Epithelial cell of proximal tubule (primary cell): Measurements from ENCODE around the gene IL20. TPM values are rescaled to one million over a fixed set of nuclear protein-coding genes. Genes with fewer than 3 reads are reported as not detected.

Source experiments
- DNase-seq: peaks from one replicate; pipeline ENCODE4 v3.0.0-alpha.2; 2011; ENCODE audit warnings: low read depth
- H3K4me3 ChIP-seq: 2 replicates; pipeline ENCODE4 v1.5.1; 2011; ENCODE audit warnings: low read depth, mild to moderate bottlenecking, low read length
- total RNA-seq: library from RNA; depleted of rRNA; stranded (reverse); fragments of >200 nt; gene quantifications from 2 replicates; pipeline ENCODE4 v1.2.3, GENCODE V29; 2015
- TF ChIP-seq, protein P1 (sequence below): conservative IDR thresholded peaks from 2 replicates; pipeline ENCODE4 v1.5.1; 2012; ENCODE audit warnings: low read depth, mild to moderate bottlenecking, low read length

IL20 gene, protein sequence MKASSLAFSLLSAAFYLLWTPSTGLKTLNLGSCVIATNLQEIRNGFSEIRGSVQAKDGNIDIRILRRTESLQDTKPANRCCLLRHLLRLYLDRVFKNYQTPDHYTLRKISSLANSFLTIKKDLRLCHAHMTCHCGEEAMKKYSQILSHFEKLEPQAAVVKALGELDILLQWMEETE
- not detected in 2 replicates for total RNA-seq

DNA sequence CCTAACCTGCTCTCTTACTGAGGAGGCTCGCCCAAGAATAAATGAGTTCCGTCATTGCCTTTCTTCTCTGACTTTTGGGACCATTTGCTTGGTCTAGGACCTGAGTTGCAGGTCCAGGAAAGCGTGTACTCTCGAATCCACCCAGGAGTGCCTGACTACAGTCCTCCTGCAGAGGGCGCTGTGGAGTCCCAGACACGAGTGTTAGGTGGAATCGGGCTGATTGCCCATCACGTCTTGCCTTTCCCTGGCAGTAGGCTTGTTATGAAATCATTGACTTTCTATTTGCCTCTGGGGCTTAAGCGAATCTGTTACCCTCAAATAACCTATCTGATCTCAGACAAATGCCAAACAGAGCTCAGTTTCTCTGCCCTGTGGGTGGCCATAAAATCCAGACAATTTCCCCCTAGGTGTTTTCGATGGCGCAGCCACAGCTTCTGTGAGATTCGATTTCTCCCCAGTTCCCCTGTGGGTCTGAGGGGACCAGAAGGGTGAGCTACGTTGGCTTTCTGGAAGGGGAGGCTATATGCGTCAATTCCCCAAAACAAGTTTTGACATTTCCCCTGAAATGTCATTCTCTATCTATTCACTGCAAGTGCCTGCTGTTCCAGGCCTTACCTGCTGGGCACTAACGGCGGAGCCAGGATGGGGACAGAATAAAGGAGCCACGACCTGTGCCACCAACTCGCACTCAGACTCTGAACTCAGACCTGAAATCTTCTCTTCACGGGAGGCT, at the start of gene IL20:
Gene IL20, plus strand, starts transcription at position 685 of the 733 bp plus-strand sequence. CDS start 230 bp downstream, outside the sequence.
- TF ChIP-seq, protein P1, sequence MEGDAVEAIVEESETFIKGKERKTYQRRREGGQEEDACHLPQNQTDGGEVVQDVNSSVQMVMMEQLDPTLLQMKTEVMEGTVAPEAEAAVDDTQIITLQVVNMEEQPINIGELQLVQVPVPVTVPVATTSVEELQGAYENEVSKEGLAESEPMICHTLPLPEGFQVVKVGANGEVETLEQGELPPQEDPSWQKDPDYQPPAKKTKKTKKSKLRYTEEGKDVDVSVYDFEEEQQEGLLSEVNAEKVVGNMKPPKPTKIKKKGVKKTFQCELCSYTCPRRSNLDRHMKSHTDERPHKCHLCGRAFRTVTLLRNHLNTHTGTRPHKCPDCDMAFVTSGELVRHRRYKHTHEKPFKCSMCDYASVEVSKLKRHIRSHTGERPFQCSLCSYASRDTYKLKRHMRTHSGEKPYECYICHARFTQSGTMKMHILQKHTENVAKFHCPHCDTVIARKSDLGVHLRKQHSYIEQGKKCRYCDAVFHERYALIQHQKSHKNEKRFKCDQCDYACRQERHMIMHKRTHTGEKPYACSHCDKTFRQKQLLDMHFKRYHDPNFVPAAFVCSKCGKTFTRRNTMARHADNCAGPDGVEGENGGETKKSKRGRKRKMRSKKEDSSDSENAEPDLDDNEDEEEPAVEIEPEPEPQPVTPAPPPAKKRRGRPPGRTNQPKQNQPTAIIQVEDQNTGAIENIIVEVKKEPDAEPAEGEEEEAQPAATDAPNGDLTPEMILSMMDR: peak; percentile 98
- H3K4me3 ChIP-seq: no peak within 1 kb of the TSS
- DNase-seq: no peak

DNA sequence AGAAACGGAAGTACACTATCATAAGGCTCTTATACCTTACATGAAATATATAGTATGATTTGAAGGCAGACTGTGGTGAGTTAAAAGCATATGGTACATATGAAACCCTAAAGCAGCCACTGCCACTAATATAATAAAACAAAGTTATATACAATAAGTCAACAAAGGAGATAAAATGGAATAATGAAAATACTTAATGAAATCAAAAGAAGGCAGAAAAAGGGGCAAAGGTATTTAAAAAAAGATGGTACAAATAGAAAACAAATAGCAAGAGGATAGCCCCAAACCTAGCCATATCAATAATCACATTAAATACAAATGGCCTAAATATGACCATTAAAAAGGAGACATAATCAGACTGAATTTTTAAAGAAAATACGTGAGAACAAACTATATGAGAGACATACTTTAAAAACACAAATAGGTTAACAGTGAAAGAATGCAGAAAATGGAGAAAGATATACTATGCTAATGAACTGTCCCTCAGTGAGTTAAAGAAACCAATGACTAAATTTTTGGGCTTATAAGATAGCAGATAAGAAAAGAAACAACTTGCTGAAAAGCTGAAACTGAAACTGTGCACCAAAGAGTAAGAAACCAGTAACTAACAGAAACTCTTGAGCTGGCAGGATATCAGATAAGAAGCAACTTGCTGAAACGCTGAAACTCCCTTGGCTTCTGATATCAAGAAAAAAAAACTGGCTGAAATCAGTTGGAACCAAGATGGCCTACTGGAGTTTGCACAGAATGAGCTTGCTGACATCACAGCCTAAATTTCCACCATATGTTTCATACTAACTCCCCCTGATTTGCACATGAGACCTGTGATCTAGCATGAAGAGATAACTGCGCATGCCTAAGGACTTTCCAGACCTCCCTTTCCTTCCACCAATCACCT, 48.8 kb upstream of the IL20 start:
- H3K4me3 ChIP-seq: no peak overlapping the region
- TF ChIP-seq, protein P1: no peak
- no peak for DNase-seq

DNA sequence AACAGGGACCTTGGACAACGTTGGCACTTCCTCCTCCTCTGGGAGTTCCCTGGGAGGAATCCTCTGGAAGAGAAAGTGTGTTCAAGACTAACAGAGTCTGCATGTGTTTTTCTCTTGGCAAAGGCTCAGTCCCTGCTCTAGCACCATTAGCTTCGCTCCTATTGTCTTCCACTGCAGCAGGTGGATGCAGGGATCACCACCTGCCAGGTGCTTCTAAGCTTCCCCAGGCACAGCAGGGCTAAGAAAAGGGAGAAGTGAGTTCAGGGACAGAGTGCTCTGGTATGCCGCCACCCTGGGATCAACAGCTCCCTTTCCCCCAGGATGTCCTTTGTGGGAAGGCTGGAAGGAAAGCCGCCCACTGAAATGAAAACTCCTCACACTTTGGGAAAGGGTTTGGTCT, 43.9 kb upstream of the IL20 start:
- DNase-seq: no peak
- TF ChIP-seq, protein P1: no peak
- no peak overlapping the region for H3K4me3 ChIP-seq

DNA sequence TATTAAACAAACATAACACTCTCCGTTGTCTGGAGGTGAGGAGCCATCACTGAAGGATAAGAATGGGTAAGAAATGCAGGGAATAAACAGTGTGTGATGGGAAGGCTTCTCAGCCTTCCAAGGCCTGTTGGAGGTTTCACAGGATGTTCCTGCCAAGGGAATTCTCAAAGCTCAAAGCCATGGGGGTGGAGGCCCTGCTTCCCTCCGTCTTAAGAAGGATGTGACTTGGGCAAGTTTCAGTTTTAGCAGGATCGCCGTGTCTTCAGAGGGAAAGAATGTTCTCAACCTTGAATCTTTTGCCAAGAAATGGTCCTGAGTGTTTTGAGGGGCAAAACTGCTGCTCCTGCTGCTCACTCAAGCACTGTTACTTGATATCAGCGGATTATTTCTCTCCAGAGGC, 41.7 kb upstream of the IL20 start:
- no peak for DNase-seq
- TF ChIP-seq, protein P1: no peak

DNA sequence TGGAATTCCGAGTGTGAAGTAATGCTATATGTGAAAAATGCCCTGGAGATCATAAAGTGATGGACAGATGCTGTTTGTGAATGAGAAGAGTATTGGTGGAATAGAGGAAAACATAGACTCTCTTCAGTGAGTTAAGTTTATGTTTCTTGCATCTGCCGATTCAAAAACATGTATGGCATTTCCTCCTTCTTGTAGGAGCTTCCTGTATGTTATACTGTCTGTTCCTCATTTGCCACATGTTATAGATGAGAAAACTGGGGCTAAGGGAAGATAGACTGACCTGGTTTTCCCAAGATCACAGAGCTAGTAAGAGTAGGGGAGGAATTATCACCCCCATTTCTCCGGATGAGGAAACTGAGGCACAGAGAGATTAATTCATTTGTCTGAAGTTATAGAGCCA, 41.1 kb upstream of the IL20 start:
- no peak overlapping the region for H3K4me3 ChIP-seq
- TF ChIP-seq, protein P1: no peak

More for the DNA sequence above, 41.7 kb upstream of the IL20 start:
- no peak overlapping the region for H3K4me3 ChIP-seq

DNA sequence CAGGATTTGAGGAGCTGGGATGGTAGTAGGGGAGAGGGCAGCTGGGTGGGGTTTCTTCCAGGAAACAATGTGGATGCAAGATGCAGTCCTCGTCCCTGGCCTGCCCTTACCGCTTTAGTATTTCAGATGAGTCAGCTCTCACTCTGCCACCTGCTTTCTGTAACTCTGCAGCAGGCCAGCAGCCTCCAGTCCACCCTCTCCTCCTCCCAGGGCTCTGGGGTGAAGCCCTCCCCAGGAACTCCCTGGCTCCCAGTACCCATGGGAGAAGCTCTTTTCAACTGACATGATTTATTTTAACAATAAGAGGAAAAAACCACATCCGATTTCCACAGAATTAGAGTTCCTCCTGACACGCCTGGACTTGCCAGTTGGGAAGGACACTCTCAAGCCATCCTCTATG, 39.0 kb upstream of the IL20 start:
- TF ChIP-seq, protein P1: no peak
- no peak for DNase-seq

More for the DNA sequence above, 41.1 kb upstream of the IL20 start:
- no peak for DNase-seq

More for the DNA sequence above, 39.0 kb upstream of the IL20 start:
- H3K4me3 ChIP-seq: no peak overlapping the region
